Activated naive CD8-positive, alpha-beta T cell treated with anti-CD3 and anti-CD28 coated beads for 36 hours (primary cell): ENCODE results near the gene FBXL19. TPM values are rescaled to one million over a fixed set of nuclear protein-coding genes. Genes with fewer than 3 reads are reported as not detected.
A peak's percentile ranks its signal among the peaks of the same experiment; 100 is the strongest.
"Not testable (repeated sequence)": the region's sequence is repeated elsewhere in the genome, so short reads cannot be mapped to it uniquely, and the experiment has no call there.

Source experiments
- DNase-seq: peaks from one replicate; pipeline ENCODE4 v3.0.0; 2021
- H3K27ac Mint-ChIP-seq: one replicate; pipeline ENCODE4 v1.8.0; 2022; ENCODE audit warnings: mild to moderate bottlenecking, moderate library complexity, mixed read lengths
- H3K27me3 Mint-ChIP-seq: one replicate; pipeline ENCODE4 v1.8.0; 2022; ENCODE audit warnings: mild to moderate bottlenecking, mixed read lengths
- H3K36me3 Mint-ChIP-seq: one replicate; pipeline ENCODE4 v1.8.0; 2021; ENCODE audit warnings: mild to moderate bottlenecking, mixed read lengths
- H3K4me1 Mint-ChIP-seq: one replicate; pipeline ENCODE4 v1.8.0; 2021; ENCODE audit warnings: mixed read lengths
- H3K4me3 Mint-ChIP-seq: one replicate; pipeline ENCODE4 v1.8.0; 2022; ENCODE audit warnings: mild to moderate bottlenecking, moderate library complexity, mixed read lengths
- H3K9me3 Mint-ChIP-seq: one replicate; pipeline ENCODE4 v1.8.0; 2022; ENCODE audit warnings: mixed read lengths
- total RNA-seq, 2 experiments: library from RNA; stranded (reverse); gene quantifications; one replicate each; pipeline ENCODE4 v1.2.3, GENCODE V29; 2021

The FBXL19 gene
- total RNA-seq, result 10 to 100 TPM; 24.9 to 27.0 TPM

- H3K27ac Mint-ChIP-seq, result peak within 1 kb of the TSS; percentile 98
- no peaks in the 10 kb centered on the region for H3K27me3 Mint-ChIP-seq
- H3K9me3 Mint-ChIP-seq, result no peaks in the 10 kb centered on the region
- H3K4me3 Mint-ChIP-seq, result peak within 1 kb of the TSS; percentile 94
- peaks cover 4% of the 10 kb centered on the region for H3K36me3 Mint-ChIP-seq
- peaks cover 18% of the 10 kb centered on the region for H3K4me1 Mint-ChIP-seq
- no peak for DNase-seq
Observed at GRCh38 chr16:30923554-30924075, at the start of gene FBXL19. FBXL19 (plus strand) TSS chr16:30923572; CDS start chr16:30925755, 2,183 bp downstream.

DNA sequence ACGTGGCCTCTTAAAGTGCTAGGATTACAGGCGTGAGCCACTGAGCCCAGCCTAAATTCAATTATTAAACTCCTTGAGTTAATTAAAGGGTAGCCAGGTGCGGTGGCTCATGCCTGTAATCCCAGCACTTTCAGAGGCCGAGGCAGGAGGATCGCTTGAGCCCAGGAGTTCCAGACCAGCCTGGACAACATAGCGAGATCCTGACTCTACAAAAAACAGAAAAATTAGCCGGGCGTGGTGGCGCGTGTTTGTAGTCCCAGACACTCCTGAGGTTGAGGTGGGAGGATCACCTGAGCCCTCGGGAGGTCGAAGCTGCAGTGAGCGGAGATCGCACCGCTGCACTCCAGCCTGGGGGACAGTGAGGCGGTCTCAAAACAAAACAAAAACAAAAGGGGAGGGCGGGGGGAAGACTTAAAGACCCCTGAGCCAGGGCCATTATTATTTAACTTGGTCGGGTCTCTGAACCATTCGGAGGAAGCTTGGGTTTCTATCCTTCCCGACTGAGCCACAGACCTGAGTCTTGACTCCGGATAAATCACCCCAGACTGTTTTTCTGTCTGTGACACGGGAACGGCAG, 49.0 kb upstream of the FBXL19 start:
- H3K4me1 Mint-ChIP-seq, result peaks cover 26% of the 10 kb centered on the region
- no peaks in the 10 kb centered on the region for H3K27me3 Mint-ChIP-seq
- H3K27ac Mint-ChIP-seq, result peak overlapping the region; percentile 97
- no peaks in the 10 kb centered on the region for H3K9me3 Mint-ChIP-seq
- no peak for DNase-seq
- H3K36me3 Mint-ChIP-seq, result peaks cover 14% of the 10 kb centered on the region
- H3K4me3 Mint-ChIP-seq, result peak overlapping the region; percentile 93

DNA sequence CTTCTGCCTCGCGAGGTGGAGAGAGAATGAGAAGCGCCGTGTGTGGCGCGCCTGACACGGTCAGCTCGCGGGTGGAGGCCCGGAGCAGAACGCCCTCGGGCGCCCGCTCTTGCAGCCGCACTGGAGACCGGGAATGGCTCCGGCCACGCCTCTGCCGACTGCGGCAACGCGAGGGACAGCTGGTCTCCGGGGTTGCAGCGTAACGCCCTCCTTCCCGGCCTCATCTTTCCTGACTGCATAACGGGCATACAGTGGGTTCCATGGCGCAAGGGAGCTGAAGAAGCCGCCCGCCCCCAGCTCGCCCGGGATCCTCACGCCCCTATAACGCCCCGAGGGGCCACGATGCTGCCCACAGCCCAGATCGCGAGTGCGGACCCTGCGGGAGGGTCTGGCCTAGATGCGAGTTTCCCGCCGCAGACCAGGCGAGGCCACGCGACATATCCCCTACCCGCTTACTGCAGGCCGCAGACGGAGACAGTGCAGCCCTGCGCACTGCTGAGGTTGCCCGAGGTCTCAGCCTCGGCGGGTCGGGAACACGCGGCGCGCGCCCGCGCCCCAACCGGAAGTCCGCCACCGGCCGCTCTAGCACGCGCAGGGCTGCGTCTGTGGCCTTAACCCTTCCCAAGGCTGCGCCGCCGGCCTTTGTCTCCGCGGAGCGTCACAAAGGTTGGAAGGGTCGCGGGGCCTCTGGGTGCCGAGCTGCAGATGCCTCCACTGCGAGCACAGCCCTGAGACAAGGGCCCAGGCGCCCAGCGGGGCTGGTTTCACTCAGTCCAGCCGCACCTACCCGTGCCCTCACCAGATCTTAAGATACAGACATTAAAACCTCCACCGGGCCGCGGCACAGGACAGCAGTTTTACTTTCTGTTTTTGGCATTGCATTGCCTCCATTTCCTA, 48.3 kb upstream of the FBXL19 start:
- Mint-ChIP-seq H3K36me3 (peaks cover 14% of the 10 kb centered on the region), H3K27me3 (no peaks in the 10 kb centered on the region), H3K4me3 (peak overlapping the region; percentile 93), H3K9me3 (no peaks in the 10 kb centered on the region), H3K4me1 (peaks cover 26% of the 10 kb centered on the region), H3K27ac (peak overlapping the region; percentile 97)
- peak; percentile 92 for DNase-seq

- Mint-ChIP-seq H3K36me3 (peaks cover 17% of the 10 kb centered on the region), H3K27ac (peak overlapping the region; percentile 97), H3K4me3 (peak overlapping the region; percentile 93), H3K27me3 (no peaks in the 10 kb centered on the region), H3K9me3 (no peaks in the 10 kb centered on the region), H3K4me1 (peaks cover 26% of the 10 kb centered on the region)
- DNase-seq, result peak; percentile 24
Observed at GRCh38 chr16:30875871-30876801, 47.2 kb upstream of the FBXL19 start.

DNA sequence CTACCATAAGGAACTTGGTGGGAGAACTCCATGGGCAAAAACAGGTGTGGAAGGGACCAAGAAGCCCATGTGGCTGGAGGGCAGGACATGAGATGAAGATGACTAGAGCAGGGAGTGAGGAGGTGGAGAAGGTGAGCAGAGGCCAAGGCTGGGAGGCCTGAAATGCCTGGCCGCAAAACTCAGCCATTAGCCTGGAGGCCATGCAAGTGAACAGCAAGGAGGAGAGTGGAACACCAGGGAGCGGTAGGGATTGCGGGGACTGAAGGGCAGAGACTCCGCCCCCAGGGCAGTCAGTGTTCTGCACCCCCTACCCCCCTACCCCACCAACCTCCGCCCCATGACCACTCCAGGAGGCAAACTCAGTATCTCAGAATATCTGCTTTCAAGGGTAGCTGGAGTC, 46.5 kb upstream of the FBXL19 start:
- Mint-ChIP-seq H3K9me3 (no peaks in the 10 kb centered on the region), H3K27ac (peak overlapping the region; percentile 97), H3K36me3 (peaks cover 17% of the 10 kb centered on the region), H3K4me3 (peak overlapping the region; percentile 93), H3K27me3 (no peaks in the 10 kb centered on the region), H3K4me1 (peaks cover 28% of the 10 kb centered on the region)
- no peak for DNase-seq

GRCh38 chr16:30882429-30883310, 40.7 kb upstream of the FBXL19 start:
- H3K27ac Mint-ChIP-seq, result peak overlapping the region; percentile 83
- peaks cover 19% of the 10 kb centered on the region for H3K4me1 Mint-ChIP-seq
- no peaks in the 10 kb centered on the region for H3K9me3 Mint-ChIP-seq
- no peak overlapping the region for H3K4me3 Mint-ChIP-seq
- DNase-seq, result no peak
- no peaks in the 10 kb centered on the region for H3K27me3 Mint-ChIP-seq
- peaks cover 17% of the 10 kb centered on the region for H3K36me3 Mint-ChIP-seq

GRCh38 chr16:30884760-30885159, 38.6 kb upstream of the FBXL19 start:
- no peak overlapping the region for H3K4me3 Mint-ChIP-seq
- peaks cover 23% of the 10 kb centered on the region for H3K4me1 Mint-ChIP-seq
- no peaks in the 10 kb centered on the region for H3K9me3 Mint-ChIP-seq
- peaks cover 12% of the 10 kb centered on the region for H3K36me3 Mint-ChIP-seq
- no peak for DNase-seq
- no peaks in the 10 kb centered on the region for H3K27me3 Mint-ChIP-seq
- peak overlapping the region; percentile 6 for H3K27ac Mint-ChIP-seq

GRCh38 chr16:30885196-30885595, 38.2 kb upstream of the FBXL19 start:
- H3K36me3 Mint-ChIP-seq, result peaks cover 14% of the 10 kb centered on the region
- H3K27ac Mint-ChIP-seq, result peak overlapping the region; percentile 6

DNA sequence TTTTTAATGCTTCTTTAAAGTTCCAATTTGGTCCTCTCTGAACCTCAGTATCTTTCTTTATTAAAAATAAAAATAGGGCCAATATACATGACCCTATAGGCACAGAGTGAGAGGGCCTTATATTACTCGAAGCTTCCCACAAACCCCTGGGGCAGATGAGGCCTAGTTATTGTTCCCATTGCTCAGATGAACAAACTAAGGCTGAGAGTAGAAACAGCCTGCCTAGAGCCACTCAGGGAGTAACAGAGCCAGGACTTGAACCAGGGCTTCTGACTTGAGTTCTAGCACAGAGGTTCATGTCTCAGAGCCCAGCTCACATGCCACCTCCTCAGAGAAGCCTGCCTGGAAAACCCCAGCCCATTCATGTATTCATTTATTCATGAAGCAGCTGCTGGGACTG, 37.2 kb upstream of the FBXL19 start:
- H3K27me3 Mint-ChIP-seq, result no peaks in the 10 kb centered on the region
- DNase-seq, result no peak
- H3K36me3 Mint-ChIP-seq, result peaks cover 11% of the 10 kb centered on the region
- no peaks in the 10 kb centered on the region for H3K9me3 Mint-ChIP-seq
- H3K27ac Mint-ChIP-seq, result no peak overlapping the region
- peaks cover 23% of the 10 kb centered on the region for H3K4me1 Mint-ChIP-seq
- no peak overlapping the region for H3K4me3 Mint-ChIP-seq

More at GRCh38 chr16:30885196-30885595, 38.2 kb upstream of the FBXL19 start:
- Mint-ChIP-seq H3K9me3 (no peaks in the 10 kb centered on the region), H3K27me3 (no peaks in the 10 kb centered on the region), H3K4me1 (peaks cover 23% of the 10 kb centered on the region), H3K4me3 (no peak overlapping the region)
- no peak for DNase-seq

DNA sequence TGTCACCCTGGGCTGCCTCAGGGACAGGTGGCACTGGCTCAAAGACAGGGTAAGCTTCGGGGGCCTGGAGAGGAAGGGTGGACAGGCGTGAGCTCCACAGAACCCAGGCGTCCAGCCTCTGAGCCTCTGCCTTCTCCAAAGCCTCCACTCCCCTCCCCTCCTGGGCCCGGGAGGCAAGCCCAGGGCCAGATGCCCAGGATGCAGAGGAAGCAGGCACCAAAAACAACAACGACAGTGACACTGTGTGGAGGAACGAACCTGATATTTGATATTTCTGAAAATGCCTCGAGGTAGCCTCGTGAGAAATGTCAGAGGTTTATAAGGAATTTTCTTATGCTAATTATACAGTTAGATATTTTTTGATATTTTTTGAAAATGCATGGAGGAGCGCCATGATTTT, 35.4 kb upstream of the FBXL19 start:
- H3K4me3 Mint-ChIP-seq, result no peak overlapping the region
- no peaks in the 10 kb centered on the region for H3K27me3 Mint-ChIP-seq
- DNase-seq, result no peak
- H3K36me3 Mint-ChIP-seq, result peaks cover 8% of the 10 kb centered on the region
- no peaks in the 10 kb centered on the region for H3K9me3 Mint-ChIP-seq
- no peak overlapping the region for H3K27ac Mint-ChIP-seq
- peaks cover 19% of the 10 kb centered on the region for H3K4me1 Mint-ChIP-seq

DNA sequence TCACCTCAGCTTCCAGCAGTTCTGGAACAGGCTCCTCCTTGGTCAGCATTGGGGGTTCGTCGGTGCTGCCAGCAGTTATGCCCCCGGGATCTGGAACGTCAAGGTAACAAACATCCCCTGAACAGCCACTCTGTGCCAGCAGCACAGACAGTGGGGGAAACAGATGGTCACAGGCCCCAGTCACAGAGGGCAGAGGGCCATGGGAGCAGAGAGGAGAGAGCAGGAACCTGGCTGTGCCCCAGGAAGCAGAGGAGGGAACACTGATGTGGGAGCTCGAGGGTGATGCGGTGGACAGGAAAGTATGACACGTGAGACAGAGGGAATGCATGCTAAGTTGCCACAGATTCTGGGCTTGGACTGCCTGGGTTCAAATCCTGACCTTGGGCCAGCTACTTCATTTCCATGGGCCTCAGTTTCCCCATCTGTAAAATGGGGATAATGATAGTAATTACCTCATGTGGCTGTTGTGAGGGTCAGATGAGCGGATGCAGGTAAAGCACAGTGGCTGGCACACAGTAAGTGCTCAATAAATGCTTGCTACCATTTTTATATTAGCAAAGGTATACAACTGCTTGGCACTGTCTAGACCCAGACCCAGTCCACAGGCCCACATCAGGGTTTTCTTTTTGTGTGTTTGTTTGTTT, 34.4 kb upstream of the FBXL19 start:
- Mint-ChIP-seq H3K27me3 (no peaks in the 10 kb centered on the region), H3K36me3 (peaks cover 6% of the 10 kb centered on the region), H3K4me1 (peaks cover 20% of the 10 kb centered on the region), H3K4me3 (no peak overlapping the region), H3K9me3 (no peaks in the 10 kb centered on the region), H3K27ac (no peak overlapping the region)
- no peak for DNase-seq

GRCh38 chr16:30889721-30890120, 33.7 kb upstream of the FBXL19 start:
- peak overlapping the region; percentile 45 for H3K27ac Mint-ChIP-seq
- H3K4me1 Mint-ChIP-seq, result peaks cover 27% of the 10 kb centered on the region
- H3K4me3 Mint-ChIP-seq, result no peak overlapping the region
- H3K36me3 Mint-ChIP-seq, result peaks cover 6% of the 10 kb centered on the region
- H3K27me3 Mint-ChIP-seq, result no peaks in the 10 kb centered on the region
- DNase-seq, result no peak
- no peaks in the 10 kb centered on the region for H3K9me3 Mint-ChIP-seq

DNA sequence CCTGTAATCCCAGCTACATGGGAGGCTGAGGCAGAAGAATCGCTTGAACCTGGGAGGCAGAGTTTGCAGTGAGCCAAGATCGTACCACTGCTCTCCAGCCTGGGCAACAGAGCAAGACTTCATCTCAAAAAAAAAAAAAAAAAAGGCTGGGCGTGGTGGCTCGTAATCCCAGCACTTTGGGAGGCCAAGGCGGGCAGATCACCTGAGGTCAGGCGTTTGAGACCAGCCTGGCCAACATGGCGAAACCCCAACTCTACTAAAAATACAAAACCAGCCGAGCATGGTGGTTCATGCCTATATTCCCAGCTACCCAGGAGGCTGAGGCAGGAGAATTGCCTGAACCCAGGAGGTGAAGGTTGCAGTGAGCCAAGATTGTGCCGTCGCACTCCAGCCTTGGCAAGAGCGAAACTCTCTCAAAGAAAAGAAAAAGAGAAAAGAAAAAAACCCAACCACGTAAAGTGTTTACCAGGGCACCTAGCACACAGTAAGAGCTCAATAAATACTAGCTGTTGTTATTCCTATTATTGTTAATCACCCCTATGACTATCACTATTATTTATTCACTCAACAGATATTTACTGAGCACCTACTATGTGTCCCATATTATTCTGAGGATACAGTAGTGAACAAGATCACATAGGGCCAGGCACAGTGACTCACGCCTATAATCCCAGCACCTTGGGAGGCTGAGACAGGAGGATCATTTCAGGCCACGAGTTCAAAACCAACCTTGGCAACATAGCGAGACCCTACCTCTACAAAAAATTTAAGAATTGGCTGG, 32.1 kb upstream of the FBXL19 start:
- not testable (repeated sequence) for H3K27ac Mint-ChIP-seq, H3K36me3 Mint-ChIP-seq, H3K4me3 Mint-ChIP-seq, DNase-seq, H3K9me3 Mint-ChIP-seq, H3K27me3 Mint-ChIP-seq
- H3K4me1 Mint-ChIP-seq, result peaks cover 32% of the 10 kb centered on the region
